ENCODE data around the gene FSD2.
"Not testable (repeated sequence)": the region's sequence is repeated elsewhere in the genome, so short reads cannot be mapped to it uniquely, and the experiment has no call there.

Gene FSD2

DNA sequence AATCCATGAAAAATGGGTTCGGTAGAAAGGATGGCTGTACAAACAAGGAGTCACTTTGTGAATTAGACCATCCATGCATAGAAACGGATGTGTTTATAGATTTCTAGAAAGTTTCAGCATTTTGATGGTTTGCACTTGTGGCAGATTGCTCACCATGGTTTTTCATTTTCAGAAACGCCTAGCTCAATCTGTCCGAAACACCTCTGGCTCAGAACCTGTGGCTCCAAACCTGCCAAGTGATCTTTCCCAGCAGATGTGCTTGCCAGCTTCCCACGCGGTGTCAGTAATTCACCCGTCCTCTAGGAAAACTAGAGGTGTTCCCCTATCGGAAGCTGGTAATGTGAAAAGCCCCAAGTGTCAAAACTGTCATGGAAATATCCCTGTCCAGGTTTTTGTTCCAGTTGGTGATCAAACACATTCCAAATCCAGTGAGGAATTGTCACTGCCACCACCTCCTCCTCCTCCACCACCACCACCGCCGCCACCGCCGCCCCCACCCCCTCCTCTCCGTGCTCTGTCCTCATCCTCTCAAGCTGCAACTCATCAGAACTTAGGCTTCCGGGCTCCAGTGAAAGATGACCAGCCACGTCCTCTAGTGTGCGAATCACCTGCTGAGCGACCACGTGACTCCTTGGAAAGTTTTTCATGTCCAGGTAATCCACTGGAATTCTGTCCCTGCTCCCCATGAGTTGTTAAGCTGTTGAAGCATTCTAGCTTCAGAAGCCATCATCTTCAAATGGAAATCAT is 24.7 kb upstream of the FSD2 start:
- peak; percentile 70 for DNase-seq

GRCh38 chr15:82829234-82829633 is 23.4 kb upstream of the FSD2 start:
- DNase-seq = no peak

DNA sequence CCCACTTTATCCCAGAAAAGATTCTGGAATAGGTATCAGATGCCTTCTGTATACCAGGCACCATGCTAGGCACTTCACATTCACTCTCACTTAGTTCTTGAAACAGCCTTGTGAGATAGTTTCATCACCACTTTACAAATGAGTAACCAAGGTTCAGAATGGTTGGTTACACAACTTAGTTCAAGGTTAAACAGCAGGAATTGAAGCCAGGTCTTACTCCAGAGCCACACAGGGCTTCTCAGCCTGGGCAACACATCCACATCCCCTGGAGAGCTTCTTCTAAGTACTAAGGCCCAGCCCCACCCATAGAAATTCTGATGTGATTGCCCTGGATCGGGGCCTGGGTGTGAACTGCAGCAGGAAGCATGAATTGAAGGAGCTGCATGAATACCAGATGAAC is 22.2 kb upstream of the FSD2 start:
- DNase-seq = peak; percentile 65

GRCh38 chr15:82823049-82823448 is 17.2 kb upstream of the FSD2 start:
- no peak for DNase-seq

GRCh38 chr15:82821851-82822250 is 16.0 kb upstream of the FSD2 start:
- DNase-seq = not testable (repeated sequence)

- DNase-seq = not testable (repeated sequence)
Observed at GRCh38 chr15:82821396-82821795, 15.5 kb upstream of the FSD2 start.

DNA sequence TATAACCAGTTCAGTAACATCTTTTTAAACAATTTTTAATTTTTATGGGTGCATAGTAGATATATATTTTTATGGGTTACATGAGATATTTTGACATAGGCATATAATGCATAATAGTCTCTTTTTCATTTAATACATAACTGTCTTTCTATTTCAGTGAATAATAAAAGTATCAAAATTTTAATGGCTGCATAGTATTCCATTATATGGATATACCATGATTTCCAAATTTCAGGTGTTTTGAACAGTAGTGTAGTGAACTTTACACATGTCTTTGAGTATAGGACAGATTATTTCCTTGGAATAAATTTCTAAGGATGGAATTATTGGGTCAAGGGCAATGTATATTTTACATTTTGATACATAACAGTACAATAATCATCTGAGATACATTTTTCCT is 14.3 kb upstream of the FSD2 start:
- DNase-seq = no peak

DNA sequence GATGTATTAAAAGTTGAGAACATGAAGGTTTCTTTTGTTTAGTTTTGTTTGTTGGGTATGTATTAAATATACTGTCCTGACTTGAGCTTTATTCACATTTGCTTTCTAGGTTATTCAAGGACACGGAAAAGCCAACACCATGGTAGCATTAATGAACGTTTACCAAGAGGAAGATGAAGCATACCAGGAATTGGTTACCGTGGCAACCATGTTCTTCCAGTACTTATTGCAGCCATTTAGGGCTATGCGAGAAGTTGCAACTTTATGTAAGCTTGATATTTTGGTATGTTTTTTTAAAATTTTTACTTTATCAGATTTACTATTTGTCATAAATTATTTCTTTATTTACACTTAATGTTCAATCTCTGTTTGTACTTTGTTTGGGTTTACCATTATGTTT is 7.1 kb upstream of the FSD2 start:
- DNase-seq = no peak

GRCh38 chr15:82810890-82811426 is 5.1 kb upstream of the FSD2 start:
- peak; percentile 82 for DNase-seq

DNA sequence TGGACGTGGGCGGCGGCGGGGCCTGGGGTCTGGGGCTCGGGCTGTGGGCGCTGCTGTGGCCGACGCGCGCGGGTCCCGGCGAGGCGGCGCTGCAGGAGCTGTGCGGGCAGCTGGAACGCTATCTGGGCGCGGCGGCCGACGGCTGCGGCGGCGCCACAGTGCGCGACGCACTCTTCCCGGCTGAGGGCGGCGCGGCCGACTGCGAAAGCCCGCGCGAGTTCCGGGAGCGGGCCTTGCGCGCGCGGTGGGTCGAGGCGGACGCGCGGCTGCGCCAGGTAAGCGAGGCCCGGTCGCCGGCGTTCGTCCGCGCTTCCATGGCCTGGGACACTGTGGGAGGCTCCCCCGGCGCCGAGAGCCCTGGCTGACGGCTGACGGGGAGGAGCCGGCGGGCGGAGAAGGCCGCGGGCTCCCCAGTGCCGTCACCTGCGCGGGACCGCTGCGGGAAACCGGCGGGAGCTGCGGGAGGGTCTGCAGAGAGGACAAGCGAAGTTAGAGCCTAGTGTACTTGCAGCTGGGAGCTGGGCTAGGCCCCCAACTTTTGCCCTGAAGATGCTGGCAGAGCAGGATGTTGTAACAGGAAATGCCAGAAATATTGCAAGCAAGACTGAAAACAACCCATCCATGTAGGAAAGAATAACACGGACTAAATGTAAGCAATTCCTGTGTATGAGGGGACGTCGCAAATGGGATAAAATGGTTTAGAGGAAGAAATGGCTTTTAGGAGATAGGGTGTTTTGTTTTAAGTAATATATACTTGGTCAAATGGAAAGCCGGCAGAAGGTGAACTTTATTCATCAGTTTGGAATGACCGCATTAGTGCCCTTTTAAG is 4.4 kb upstream of the FSD2 start:
- peak; percentile 37 for DNase-seq

DNA sequence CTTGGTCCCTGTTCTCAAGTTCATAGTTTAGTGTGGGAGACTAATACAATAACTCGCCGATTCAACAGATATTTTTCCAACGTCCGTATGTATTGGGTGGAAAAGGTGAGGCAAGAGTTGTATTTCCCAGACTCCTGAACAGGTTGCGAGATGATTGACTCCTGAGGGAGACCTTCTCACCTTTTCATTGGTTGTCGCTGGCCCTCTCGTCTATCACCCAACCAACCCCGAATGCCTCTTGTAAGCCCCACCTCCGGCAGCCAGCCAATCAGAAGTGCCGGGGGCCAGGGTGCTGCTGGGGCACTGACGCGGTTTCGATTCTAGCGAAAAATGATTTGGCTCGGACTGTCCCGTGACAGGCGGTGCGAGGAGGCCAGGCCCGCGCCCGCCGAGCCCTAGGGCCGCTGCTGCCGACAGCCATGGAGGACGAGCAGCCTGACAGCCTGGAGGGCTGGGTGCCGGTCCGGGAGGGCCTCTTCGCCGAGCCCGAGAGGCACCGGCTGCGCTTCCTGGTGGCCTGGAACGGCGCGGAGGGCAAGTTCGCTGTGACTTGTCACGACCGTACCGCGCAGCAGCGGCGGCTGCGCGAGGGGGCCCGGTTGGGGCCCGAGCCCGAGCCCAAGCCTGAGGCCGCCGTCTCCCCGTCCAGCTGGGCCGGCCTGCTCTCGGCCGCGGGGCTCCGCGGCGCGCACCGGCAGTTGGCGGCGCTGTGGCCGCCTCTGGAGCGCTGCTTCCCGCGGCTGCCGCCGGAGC is 3.6 kb upstream of the FSD2 start, which contains the start of gene WHAMM:
Gene WHAMM, plus strand, starts transcription at position 321 of the 753 bp plus-strand sequence. Its CDS starts 99 bp downstream, at position 420.
- peak; percentile 97 for DNase-seq

- DNase-seq = no peak
Observed at GRCh38 chr15:82808634-82809041, 2.8 kb upstream of the FSD2 start.

- no peak for DNase-seq
Observed at GRCh38 chr15:82807920-82808633, 2.2 kb upstream of the FSD2 start.

- no peak for DNase-seq
Observed at GRCh38 chr15:82804575-82804949, 1.3 kb downstream of the FSD2 start.

GRCh38 chr15:82803793-82804574 is 1.9 kb downstream of the FSD2 start:
- DNase-seq = no peak

GRCh38 chr15:82802497-82802896 is 3.4 kb downstream of the FSD2 start:
- no peak for DNase-seq

DNA sequence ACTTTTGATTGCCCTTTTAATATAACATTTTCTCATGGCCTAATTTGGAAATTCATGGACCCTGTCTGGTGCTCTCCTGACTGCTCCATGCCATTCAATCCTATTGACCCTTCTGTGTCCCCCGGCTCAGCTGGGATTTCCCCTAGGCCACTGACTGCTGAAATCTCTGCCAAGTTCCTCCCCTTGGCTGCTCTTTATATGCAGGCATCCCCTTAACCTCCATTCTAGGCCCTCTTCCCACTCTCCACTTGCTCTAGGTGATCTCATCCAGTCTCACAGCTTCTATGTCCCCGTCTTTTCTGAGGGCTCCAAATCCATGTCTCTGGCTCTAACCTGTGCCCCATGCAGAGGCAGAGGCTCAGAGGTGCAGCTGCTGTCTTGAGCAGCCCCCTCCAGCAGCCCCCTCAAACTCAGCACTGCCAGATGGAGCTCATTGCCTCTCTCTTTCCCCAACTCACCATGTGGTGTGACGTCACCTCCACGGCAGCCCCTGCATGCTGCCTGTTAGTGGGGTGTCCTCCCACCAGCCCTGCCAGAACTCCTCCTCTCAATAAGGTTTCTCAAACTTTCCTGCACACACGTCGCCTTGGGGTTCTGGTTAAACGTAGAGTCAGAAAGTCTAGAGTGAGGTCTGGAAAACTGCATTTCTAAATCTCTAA is 6.6 kb downstream of the FSD2 start:
- DNase-seq = no peak

- no peak for DNase-seq
Observed at GRCh38 chr15:82798531-82799166, 7.2 kb downstream of the FSD2 start.

DNA sequence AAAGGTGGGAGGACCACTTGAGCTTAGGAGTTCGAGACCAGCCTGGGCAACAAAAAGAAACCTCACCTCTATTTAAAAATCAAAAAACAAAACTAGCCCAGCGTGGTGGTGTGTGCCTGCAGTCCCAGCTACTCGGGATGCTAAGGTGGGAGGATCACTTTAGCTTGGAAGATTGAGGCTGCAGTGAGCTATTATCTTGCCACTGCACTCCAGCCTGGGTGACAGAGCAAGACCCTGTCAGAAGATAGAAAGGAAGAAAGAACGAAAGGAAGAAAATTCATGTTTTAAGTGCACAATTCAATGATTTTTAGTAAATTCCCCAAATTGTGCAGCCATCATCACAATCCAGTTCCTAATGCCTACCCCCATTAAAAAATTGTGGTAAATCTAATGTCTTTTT is 7.8 kb downstream of the FSD2 start:
- DNase-seq = no peak

DNA sequence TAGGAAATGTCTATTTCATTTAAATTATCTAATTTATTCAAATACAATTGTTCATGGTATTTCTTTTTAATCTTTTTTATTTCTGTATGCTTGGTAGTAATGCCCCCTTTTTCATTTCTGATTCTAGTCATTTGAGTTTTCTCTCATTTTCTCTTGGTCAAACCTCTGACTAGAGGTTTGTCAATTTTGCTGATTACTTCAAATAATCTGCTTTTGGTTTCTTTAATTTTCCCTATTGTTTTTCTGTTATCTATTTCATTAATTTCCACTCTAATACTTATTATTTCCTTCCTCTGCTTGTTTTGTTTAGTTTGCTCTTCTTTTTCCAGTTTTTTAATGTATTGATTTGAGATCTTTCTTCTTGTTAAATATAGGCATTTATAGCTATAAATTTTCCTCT is 12.1 kb downstream of the FSD2 start:
- DNase-seq = no peak

GRCh38 chr15:82792068-82792467 is 13.8 kb downstream of the FSD2 start:
- DNase-seq = no peak
